GM18505 (cell line): ENCODE measurements around the gene ADGRG3.

ENCODE experiments used
- ATAC-seq: cut with Tn5 transposase; IDR thresholded peaks from one replicate; pipeline ENCODE4 v1.9.1; 2021; ENCODE audit not compliant: unreplicated experiment
- POLR2A ChIP-seq: IDR thresholded peaks from 4 replicates; pipeline ENCODE4 v1.6.1; 2011; ENCODE audit warnings: borderline replicate concordance; ENCODE audit not compliant: insufficient read depth, insufficient read length; ENCODE audit errors: extremely low read depth

Gene ADGRG3

DNA sequence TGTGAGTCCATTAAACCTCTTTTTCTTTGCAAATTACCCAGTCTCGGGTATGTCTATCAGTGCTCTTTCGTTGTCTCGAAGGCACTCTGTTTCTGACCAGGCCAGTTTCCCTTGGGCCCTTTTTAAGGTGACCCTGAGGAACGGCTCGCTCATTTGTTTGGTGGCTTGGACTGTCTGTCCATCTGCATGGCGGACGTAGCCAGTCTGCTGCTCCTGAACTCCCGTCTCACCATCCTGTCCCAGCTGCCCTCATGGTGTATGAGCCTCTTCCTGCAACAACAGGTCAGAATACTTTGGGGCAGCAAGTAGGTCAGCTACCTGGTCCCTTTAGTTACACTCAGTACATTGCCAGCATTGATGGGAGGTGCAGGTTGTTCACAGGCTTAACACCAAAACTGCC is 45.5 kb downstream of the ADGRG3 start:
- no peak for ATAC-seq
- no peak for TF ChIP-seq POLR2A

GRCh38 chr16:57714047-57714446 is 45.9 kb downstream of the ADGRG3 start:
- no peak for TF ChIP-seq POLR2A
- no peak for ATAC-seq

- no peak for ATAC-seq
Observed at GRCh38 chr16:57720142-57720575, 52.1 kb downstream of the ADGRG3 start.

DNA sequence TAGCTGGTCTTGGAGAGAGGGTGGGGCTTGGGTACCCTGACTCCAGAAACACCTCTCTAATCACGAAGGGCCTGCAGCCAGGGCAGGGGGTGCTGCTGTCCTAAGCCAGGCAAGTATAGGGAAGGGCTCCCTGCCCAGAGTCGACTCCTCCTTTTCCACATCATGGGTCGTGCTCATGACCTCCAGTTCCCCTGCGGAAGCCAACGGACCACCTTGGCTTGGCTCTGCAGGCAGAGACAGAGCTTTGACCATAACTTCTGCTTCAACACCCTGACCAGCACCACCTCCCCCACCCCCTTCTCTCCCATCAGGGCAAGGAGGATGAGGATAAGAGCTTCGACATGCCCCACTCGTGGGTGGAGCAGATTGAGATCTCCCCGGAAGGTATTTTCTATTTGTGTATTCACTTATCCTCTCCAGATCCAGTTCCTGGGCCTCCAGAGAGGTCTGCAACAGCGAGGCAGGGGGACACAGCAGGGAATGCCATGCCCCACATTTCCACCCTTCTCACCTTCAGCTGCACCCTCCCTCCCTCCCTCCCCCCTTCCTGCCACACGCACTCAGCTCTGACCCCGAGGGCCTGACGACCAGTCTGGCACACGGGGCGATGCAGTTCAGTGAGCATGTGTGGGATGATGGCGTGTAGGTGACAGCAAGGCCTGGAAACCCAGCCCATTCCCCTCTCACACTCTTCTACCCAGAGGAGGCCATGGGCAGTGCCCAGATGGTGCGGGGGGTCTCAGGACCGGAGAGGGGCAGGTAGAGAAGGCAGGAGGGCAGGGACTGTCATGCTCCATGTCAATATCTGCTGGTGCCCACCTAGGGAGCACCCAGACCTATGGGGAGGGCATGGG is 53.5 kb downstream of the ADGRG3 start:
- no peak for ATAC-seq
- no peak for TF ChIP-seq POLR2A

More at GRCh38 chr16:57720142-57720575, 52.1 kb downstream of the ADGRG3 start:
- TF ChIP-seq POLR2A: no peak

DNA sequence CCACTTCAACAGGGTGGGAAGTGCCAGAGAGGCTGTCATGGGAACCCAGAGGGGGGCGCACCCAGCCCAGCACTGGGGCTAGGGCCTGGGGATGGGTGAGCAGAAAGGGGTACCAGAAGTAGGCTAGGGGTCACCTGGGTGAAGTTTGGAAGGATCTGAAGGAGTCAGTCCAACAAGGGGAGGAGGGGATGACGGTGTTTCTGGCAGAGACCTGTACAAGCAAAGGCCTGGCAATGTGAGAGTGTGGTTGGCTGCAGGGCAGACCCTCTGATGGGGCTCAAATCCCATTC is 54.0 kb downstream of the ADGRG3 start:
- no peak for ATAC-seq
- TF ChIP-seq POLR2A: no peak

GRCh38 chr16:57722651-57723050 is 54.5 kb downstream of the ADGRG3 start:
- no peak for ATAC-seq
- TF ChIP-seq POLR2A: no peak

DNA sequence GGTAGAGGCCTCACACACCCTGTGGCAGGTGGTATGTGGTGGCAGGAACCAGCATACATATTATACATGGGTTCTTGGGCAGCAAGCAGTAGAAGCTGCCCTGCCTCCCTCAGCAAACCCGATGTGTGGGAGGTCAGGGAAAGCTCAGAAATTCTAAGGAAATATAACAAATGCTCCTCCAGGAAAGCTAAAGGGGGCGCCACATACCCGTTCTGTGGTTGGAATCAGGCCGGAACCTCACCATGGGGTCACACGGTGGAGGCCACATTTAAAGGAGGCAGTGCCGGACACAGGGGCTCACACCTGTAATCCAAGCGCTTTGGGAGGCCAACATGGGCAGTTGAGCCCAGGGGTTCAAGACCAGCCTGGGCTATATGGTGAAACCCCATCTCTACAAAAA is 55.1 kb downstream of the ADGRG3 start:
- TF ChIP-seq POLR2A: no peak
- ATAC-seq: no peak

GRCh38 chr16:57724531-57724930 is 56.4 kb downstream of the ADGRG3 start:
- ATAC-seq: no peak
- no peak for TF ChIP-seq POLR2A

DNA sequence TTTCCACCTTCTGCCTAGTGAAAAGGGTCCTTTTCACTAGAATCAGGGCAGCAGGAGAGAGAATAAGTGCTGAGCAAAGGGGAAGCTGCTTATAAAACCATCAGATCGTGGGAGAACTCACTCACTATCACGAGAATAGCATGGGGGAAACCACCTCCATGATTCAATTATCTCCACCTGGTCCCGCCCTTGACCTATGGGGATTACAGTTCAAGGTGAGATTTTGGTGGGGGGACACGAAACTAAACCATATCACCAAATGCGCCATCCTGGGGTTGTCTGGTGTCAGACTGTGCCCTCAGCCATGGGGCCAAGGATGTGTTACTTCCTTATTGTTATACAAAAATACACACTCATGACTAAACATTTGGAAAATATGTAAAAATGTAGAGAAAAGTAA is 57.0 kb downstream of the ADGRG3 start:
- no peak for ATAC-seq
- no peak for TF ChIP-seq POLR2A

DNA sequence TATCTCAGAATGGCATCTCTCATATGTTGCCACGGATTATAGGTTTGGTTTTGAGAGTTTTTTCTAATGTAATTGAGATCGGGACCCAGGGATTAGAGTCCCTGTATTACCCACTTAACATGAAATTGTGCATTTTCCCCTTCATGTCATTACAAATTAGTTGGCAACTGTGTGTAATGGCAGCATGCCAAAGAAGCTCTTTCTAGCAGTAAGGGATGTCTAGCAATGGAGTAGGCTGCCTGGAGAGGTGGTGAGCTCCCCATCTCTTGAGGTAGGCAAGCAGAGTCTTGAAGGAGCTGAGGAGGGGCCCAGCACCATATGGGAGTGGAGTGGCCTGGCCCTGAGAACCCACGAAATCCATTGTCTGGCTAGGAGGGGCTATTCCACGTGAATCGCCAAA is 57.4 kb downstream of the ADGRG3 start:
- TF ChIP-seq POLR2A: no peak
- no peak for ATAC-seq

GRCh38 chr16:57725976-57726375 is 57.9 kb downstream of the ADGRG3 start:
- TF ChIP-seq POLR2A: no peak
- ATAC-seq: no peak

GRCh38 chr16:57726433-57726947 is 58.4 kb downstream of the ADGRG3 start:
- ATAC-seq: no peak
- no peak for TF ChIP-seq POLR2A

GRCh38 chr16:57727610-57728009 is 59.5 kb downstream of the ADGRG3 start:
- no peak for TF ChIP-seq POLR2A
- no peak for ATAC-seq
